HCT116 (cell line): ENCODE measurements around the gene ATP6V0B. TPM values are rescaled to one million over a fixed set of nuclear protein-coding genes. Genes with fewer than 3 reads are reported as not detected.

Experiments used
- ATAC-seq: fragments of 200-7000 bp; cut with Tn5 transposase; 2 replicates; pipeline ENCODE4 v1.9.1; 2020; ENCODE audit warnings: mild to moderate bottlenecking, moderate library complexity
- BruUV-seq: library from RNA; stranded (reverse); fragments of 400-500 nt; replicated peaks from 2 replicates; lab custom pipeline; 2021; lab: Mats Ljungman, UMichigan
- CTCF ChIA-PET: fragments of 300-600 bp; sonication (Branson Sonifier 250); formaldehyde crosslinking; loops from one replicate; lab custom pipeline; 2021; ENCODE audit warnings: antibody characterized with exemption; lab: Charles Lee
- POLR2A ChIA-PET: fragments of 300-600, 350-600 bp; sonication (Branson Sonifier 250); formaldehyde crosslinking; loops from one replicate; lab custom pipeline; 2021; ENCODE audit warnings: antibody characterized with exemption; lab: Charles Lee
- RAD21 ChIA-PET, 2 experiments: fragments of 300-600 bp; sonication (Branson Sonifier 250); formaldehyde crosslinking; loops; one replicate each; lab custom pipeline; 2023; ENCODE audit warnings: low total read pairs in 2 of 2; ENCODE audit not compliant: uncharacterized antibody in 2 of 2, unreplicated experiment in 2 of 2, low non-redundant PET in 1 of 2; lab: Charles Lee
- DNase-seq: peaks from one replicate; pipeline ENCODE4 v3.0.0-alpha.2; 2010; ENCODE audit warnings: low read depth, low spot score
- H2AFZ ChIP-seq: fragments of 200-600 bp; shearing (Covaris generic), sonication (generic); 2 replicates; pipeline ENCODE4 v1.6.1; 2017; ENCODE audit warnings: low read depth, mixed run types, mixed read lengths, antibody characterized with exemption, low read length; ENCODE audit not compliant: poor library complexity, severe bottlenecking
- H3K27ac ChIP-seq: 2 replicates; pipeline ENCODE4 v1.5.1; 2012; ENCODE audit warnings: low read depth, low read length
- H3K27me3 ChIP-seq: fragments of 200-600 bp; sonication (generic); 2 replicates; pipeline ENCODE4 v1.6.1; 2016; ENCODE audit warnings: mixed run types, low read length, mixed read lengths; ENCODE audit not compliant: insufficient read depth
- H3K36me3 ChIP-seq, 2 experiments: fragments of 200-500 bp in 1 of 2; fragments of 200-600 bp in 1 of 2; sonication (Bioruptor generic) in 1 of 2; sonication (generic) in 1 of 2; 2 replicates each; pipeline versions ENCODE4 v1.5.1 to v1.6.1; 2014 to 2016; ENCODE audit warnings: low read length in 2 of 2, inconsistent platforms in 1 of 2, mixed read lengths in 1 of 2, mixed run types in 1 of 2; ENCODE audit not compliant: insufficient read depth in 2 of 2, control insufficient read depth in 1 of 2
- H3K4me1 ChIP-seq, 2 experiments: fragments of 200-600 bp in 1 of 2; sonication (generic) in 1 of 2; 2 replicates each; pipeline versions ENCODE4 v1.5.1 to v1.6.1; 2012 to 2017; ENCODE audit warnings: low read length in 2 of 2, inconsistent platforms in 1 of 2, mild to moderate bottlenecking in 1 of 2, mixed read lengths in 1 of 2, mixed run types in 1 of 2, moderate library complexity in 1 of 2; ENCODE audit not compliant: insufficient read depth in 2 of 2, control insufficient read depth in 1 of 2
- H3K4me2 ChIP-seq: fragments of 200-600 bp; sonication (generic); 2 replicates; pipeline ENCODE4 v1.6.1; 2017; ENCODE audit warnings: mixed run types, low read length, mixed read lengths
- H3K4me3 ChIP-seq, 2 experiments: fragments of 200-600 bp in 1 of 2; sonication (generic) in 1 of 2; replicated peaks in 1 of 2; 2 replicates each; pipeline ENCODE4 v1.5.1; 2011 to 2016; ENCODE audit warnings: low read length in 2 of 2, control low read depth in 1 of 2, low read depth in 1 of 2, mild to moderate bottlenecking in 1 of 2, mixed read lengths in 1 of 2, mixed run types in 1 of 2
- H3K79me2 ChIP-seq: fragments of 200-600 bp; sonication (generic); 2 replicates; pipeline ENCODE4 v1.6.1; 2017; ENCODE audit warnings: mild to moderate bottlenecking, mixed run types, low read length, moderate library complexity, mixed read lengths; ENCODE audit not compliant: insufficient read depth
- H3K9ac ChIP-seq: fragments of 200-600 bp; sonication (generic); 2 replicates; pipeline ENCODE4 v1.6.1; 2016; ENCODE audit warnings: low read length, mixed read lengths
- H3K9me2 ChIP-seq: fragments of 200-600 bp; sonication (generic), shearing (Covaris generic); 2 replicates; pipeline ENCODE4 v1.6.1; 2017; ENCODE audit warnings: mixed run types, mild to moderate bottlenecking, moderate library complexity; ENCODE audit not compliant: insufficient read depth
- H3K9me3 ChIP-seq, 2 experiments: fragments of 200-500 bp in 1 of 2; fragments of 200-600 bp in 1 of 2; sonication (Bioruptor generic) in 1 of 2; sonication (generic) in 1 of 2; 2 replicates each; pipeline ENCODE4 v1.6.1; 2014 to 2017; ENCODE audit warnings: low read length in 2 of 2, mixed read lengths in 2 of 2, inconsistent platforms in 1 of 2, low read depth in 1 of 2, mild to moderate bottlenecking in 1 of 2, mixed run types in 1 of 2, moderate library complexity in 1 of 2; ENCODE audit not compliant: control insufficient read depth in 1 of 2, insufficient read depth in 1 of 2
- H4K20me1 ChIP-seq: fragments of 200-600 bp; sonication (generic), shearing (Covaris generic); 2 replicates; pipeline ENCODE4 v1.6.1; 2017; ENCODE audit warnings: mixed run types, mild to moderate bottlenecking, moderate library complexity; ENCODE audit not compliant: insufficient read depth
- CTCF ChIP-seq, 3 experiments: fragments of 200-600 bp in 1 of 3; sonication (generic) in 1 of 3; IDR thresholded peaks in 2 of 3; conservative IDR thresholded peaks in 1 of 3; 2 replicates each; pipeline ENCODE4 v1.5.1; 2012 to 2017; ENCODE audit warnings: low read depth in 2 of 3, low read length in 2 of 3, antibody characterized with exemption in 1 of 3, borderline replicate concordance in 1 of 3, control low read depth in 1 of 3, mild to moderate bottlenecking in 1 of 3, mixed read lengths in 1 of 3, mixed run types in 1 of 3, moderate library complexity in 1 of 3; ENCODE audit not compliant: insufficient read depth in 1 of 3
- ELF1 ChIP-seq: IDR thresholded peaks from 2 replicates; pipeline ENCODE4 v1.6.1; 2012; ENCODE audit warnings: low read depth, borderline replicate concordance
- EZH2 ChIP-seq: fragments of 200-600 bp; sonication (generic); IDR thresholded peaks from 2 replicates; pipeline ENCODE4 v1.6.1; 2017; ENCODE audit warnings: antibody characterized with exemption, mixed run types
- EZH2phosphoT487 ChIP-seq: fragments of 200-600 bp; IDR thresholded peaks from 2 replicates; pipeline ENCODE4 v1.6.1; 2018; ENCODE audit warnings: antibody characterized with exemption, borderline replicate concordance
- JUND ChIP-seq: IDR thresholded peaks from 2 replicates; pipeline ENCODE4 v1.6.1; 2012
- MAX ChIP-seq: IDR thresholded peaks from 2 replicates; pipeline ENCODE4 v1.6.1; 2012
- REST ChIP-seq: IDR thresholded peaks from 2 replicates; pipeline ENCODE4 v1.6.1; 2012; ENCODE audit warnings: low read depth
- SIN3A ChIP-seq: IDR thresholded peaks from 2 replicates; pipeline ENCODE4 v1.6.1; 2012; ENCODE audit warnings: low read depth
- SP1 ChIP-seq: IDR thresholded peaks from 2 replicates; pipeline ENCODE4 v1.6.1; 2012; ENCODE audit warnings: low read depth
- SRF ChIP-seq: IDR thresholded peaks from 2 replicates; pipeline ENCODE4 v1.6.1; 2012; ENCODE audit warnings: low read depth
- TCF7L2 ChIP-seq: IDR thresholded peaks from 2 replicates; pipeline ENCODE4 v1.7.0; 2011; ENCODE audit warnings: borderline replicate concordance, inconsistent platforms; ENCODE audit not compliant: insufficient read depth, insufficient read length; ENCODE audit errors: extremely low read depth
- ZFX ChIP-seq: fragments of 450-650 bp; IDR thresholded peaks from 2 replicates; pipeline ENCODE4 v1.6.1; 2017
- ZNF274 ChIP-seq: fragments of 200-500 bp; sonication (Bioruptor generic); IDR thresholded peaks from 2 replicates; pipeline ENCODE4 v1.6.1; 2014; ENCODE audit warnings: mild to moderate bottlenecking, low read depth, low read length, inconsistent platforms
- intact Hi-C: fragments of 100-400 bp; cut with micrococcal nuclease; formaldehyde crosslinking; loops from 2 replicates; pipeline ENCODE4 v1.10.0; 2022
- total RNA-seq: library from RNA; stranded (reverse); gene quantifications from one replicate; pipeline ENCODE4 v1.2.1, GENCODE V29; 2021; ENCODE audit not compliant: unreplicated experiment
- TF ChIP-seq, protein P1 (sequence below): IDR thresholded peaks from 2 replicates; pipeline ENCODE4 v1.6.1; 2011; ENCODE audit warnings: mild to moderate bottlenecking, low read length, moderate library complexity; ENCODE audit not compliant: insufficient replicate concordance; ENCODE audit errors: extremely low read depth

ATP6V0B gene
- total RNA-seq, 1 experiment from 2014 or later: 122 TPM

DNA sequence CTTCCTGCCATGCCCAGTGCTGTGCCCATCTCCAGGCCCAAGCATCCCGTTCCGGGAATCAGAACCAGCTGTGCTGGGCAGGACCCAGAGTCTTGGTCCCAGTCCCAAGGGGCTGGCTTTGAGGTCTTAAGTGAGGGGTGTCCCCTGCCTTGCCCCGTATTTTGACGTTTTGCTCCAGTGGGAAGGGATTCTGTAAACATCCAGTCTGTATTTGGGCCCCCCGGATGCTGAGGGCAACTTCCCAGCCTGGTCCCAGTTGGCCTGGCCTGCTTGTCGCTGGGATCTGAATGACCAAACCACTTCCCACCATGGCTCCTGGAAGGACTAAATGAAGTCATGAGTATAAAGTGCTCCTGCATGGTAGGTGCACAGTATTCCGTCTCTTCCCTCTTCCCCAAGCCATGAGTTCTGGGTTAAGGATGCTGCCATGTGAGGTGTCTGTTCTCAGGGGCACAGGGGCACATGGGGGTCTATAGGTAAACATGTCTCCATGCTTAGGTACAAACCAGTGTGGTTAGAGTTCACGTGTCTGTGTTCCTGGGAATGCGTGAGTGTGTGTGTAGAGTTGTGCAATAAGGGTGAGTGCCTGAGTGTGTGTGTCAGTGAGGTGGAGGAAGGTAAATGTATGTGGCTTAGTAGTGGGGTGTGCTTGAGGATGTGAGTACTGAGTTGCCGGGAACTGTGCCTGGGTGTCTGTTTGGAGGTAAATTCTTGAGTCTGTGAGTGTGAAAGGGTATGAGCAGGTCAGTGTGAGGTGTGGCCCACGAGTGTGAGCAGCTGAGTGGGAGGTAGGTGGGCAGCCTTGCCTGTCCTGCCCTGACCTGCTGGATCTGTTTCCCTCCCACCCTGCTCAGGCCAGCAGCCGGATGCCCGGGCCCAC, 5.7 kb downstream of the ATP6V0B start:
- Histone ChIP-seq H3K27ac (peak overlapping the region; percentile 81), H2AFZ (no peak overlapping the region), H4K20me1 (no peaks in the 10 kb centered on the region), H3K79me2 (peaks cover 74% of the 10 kb centered on the region), H3K9me2 (no peaks in the 10 kb centered on the region), H3K9me3 (no peaks in the 10 kb centered on the region), H3K9ac (peak overlapping the region; percentile 85), H3K4me2 (peak overlapping the region; percentile 87), H3K27me3 (no peaks in the 10 kb centered on the region), H3K4me3 (peak overlapping the region; percentile 62 to 81), H3K36me3 (peaks cover 9 to 50% of the 10 kb centered on the region in 2 experiments; a peak in 3 of 4 replicates), H3K4me1 (peaks cover 14 to 43% of the 10 kb centered on the region in 2 experiments; a peak in 3 of 4 replicates)
- DNase-seq (no peak), ATAC-seq (0 out of 2 replicates have a peak, but pooled peaks have one; percentile 0)
- intact Hi-C loops: no loop called here
- ChIA-PET CTCF (interaction anchor here (1.6 kb wide), 1 partner anchor 217 kb away, joined by 3 read pairs; no protein-coding TSS in a partner anchor), POLR2A (no interaction called here), RAD21 (no interaction called here)
- BruUV-seq: no TSS peak
- TF ChIP-seq EZH2phosphoT487: no peak
- no peak for TF ChIP-seq SRF
- TF ChIP-seq EZH2: no peak
- no peak for TF ChIP-seq JUND
- no peak for TF ChIP-seq ZNF274
- TF ChIP-seq, protein P1, sequence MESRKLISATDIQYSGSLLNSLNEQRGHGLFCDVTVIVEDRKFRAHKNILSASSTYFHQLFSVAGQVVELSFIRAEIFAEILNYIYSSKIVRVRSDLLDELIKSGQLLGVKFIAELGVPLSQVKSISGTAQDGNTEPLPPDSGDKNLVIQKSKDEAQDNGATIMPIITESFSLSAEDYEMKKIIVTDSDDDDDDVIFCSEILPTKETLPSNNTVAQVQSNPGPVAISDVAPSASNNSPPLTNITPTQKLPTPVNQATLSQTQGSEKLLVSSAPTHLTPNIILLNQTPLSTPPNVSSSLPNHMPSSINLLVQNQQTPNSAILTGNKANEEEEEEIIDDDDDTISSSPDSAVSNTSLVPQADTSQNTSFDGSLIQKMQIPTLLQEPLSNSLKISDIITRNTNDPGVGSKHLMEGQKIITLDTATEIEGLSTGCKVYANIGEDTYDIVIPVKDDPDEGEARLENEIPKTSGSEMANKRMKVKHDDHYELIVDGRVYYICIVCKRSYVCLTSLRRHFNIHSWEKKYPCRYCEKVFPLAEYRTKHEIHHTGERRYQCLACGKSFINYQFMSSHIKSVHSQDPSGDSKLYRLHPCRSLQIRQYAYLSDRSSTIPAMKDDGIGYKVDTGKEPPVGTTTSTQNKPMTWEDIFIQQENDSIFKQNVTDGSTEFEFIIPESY: no peak
- TF ChIP-seq ZFX: no peak
- TF ChIP-seq REST: no peak
- no peak for TF ChIP-seq TCF7L2
- TF ChIP-seq SIN3A: no peak
- no peak for TF ChIP-seq MAX
- TF ChIP-seq SP1: no peak
- TF ChIP-seq ELF1: no peak
- no peak for TF ChIP-seq CTCF (IDR thresholded peaks at IDR 0.05 in 2 of 3, conservative IDR thresholded peaks at IDR 0.05 in 1 of 3; ENCODE audit: borderline replicate concordance in 1 of 3, insufficient read depth in 1 of 3, low read depth in 2 of 3, low read length in 2 of 3)
